Measurements from ENCODE around the gene ZRANB2. TPM values are rescaled to one million over a fixed set of nuclear protein-coding genes. Genes with fewer than 3 reads are reported as not detected.

The ZRANB2 gene
- total and polyA plus RNA-seq, 10 of the 15 experiments (the other 5 are each of a cell fraction or from before 2014, with no cell fraction given) = 68.4 to 189 (median 138) TPM

DNA sequence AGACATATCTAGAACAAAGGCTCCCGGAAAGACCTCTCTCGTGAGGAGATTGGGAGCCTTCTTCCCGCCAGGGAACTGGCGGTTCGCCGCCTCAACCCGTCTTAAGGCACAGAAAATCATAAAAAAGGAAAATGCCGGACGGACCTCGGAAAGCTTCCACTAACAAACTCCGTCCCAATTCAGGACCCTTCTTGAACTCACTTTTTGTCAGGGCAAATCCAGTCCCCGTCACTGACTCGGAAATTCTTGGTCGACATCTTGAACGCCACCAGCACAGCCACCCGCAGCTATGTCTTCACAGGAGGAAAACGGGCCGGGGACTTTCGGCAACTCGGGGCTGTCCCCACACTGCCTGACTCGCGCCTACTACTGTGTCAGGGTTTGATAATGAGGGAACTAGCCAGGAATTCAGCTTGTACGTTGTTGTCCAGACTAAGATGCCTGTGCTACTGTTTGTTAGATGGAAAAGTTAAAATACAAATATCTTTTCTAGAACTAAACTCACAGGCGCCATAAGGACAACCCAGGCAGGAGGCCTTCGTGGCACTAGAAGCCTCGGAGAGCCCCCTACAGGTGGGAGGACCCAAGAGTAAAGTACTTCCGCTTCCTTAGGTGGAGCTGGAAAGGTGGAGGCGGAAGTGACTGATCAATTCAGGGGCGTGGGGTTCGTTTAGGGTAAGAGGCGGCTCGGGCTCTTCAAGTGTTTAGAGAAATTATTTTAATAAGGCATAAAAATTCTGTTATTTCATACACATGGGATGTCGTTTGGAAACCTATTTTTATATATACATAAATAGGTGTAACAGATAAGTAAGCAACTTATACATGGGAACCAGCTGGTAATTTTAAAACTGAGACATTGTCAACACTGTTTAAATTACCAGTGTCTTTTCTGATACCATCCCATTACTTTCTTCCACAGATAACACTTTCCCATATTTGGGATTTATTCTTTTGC lies at the start of gene ZRANB2 (continued):
- TF ChIP-seq YY1 (IDR thresholded peaks at IDR 0.05; ENCODE audit: low read depth, low read length) = peak; percentile 93
- TF ChIP-seq GATAD2B (conservative IDR thresholded peaks at IDR 0.05; ENCODE audit: low read depth) = no peak
- TF ChIP-seq CHD1 (IDR thresholded peaks at IDR 0.05; ENCODE audit: low read depth, low read length) = 0 out of 2 replicates have a peak, but pooled peaks have one; percentile 70
- TF ChIP-seq NR2C2 (IDR thresholded peaks at IDR 0.05; ENCODE audit: borderline replicate concordance, control insufficient read depth, insufficient read length, low read depth) = no peak
- TF ChIP-seq, protein P1, sequence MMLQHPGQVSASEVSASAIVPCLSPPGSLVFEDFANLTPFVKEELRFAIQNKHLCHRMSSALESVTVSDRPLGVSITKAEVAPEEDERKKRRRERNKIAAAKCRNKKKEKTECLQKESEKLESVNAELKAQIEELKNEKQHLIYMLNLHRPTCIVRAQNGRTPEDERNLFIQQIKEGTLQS (IDR thresholded peaks at IDR 0.05; ENCODE audit: borderline replicate concordance, extremely low read depth, low read depth, low read length) = no peak
- TF ChIP-seq, protein P2, sequence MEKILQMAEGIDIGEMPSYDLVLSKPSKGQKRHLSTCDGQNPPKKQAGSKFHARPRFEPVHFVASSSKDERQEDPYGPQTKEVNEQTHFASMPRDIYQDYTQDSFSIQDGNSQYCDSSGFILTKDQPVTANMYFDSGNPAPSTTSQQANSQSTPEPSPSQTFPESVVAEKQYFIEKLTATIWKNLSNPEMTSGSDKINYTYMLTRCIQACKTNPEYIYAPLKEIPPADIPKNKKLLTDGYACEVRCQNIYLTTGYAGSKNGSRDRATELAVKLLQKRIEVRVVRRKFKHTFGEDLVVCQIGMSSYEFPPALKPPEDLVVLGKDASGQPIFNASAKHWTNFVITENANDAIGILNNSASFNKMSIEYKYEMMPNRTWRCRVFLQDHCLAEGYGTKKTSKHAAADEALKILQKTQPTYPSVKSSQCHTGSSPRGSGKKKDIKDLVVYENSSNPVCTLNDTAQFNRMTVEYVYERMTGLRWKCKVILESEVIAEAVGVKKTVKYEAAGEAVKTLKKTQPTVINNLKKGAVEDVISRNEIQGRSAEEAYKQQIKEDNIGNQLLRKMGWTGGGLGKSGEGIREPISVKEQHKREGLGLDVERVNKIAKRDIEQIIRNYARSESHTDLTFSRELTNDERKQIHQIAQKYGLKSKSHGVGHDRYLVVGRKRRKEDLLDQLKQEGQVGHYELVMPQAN (conservative IDR thresholded peaks at IDR 0.05) = peak; percentile 60; the same call in 1 of the 2 replicates
- TF ChIP-seq BACH1 (IDR thresholded peaks at IDR 0.05; ENCODE audit: borderline replicate concordance) = 0 out of 2 replicates have a peak, but pooled peaks have one; percentile 50
- no peak for TF ChIP-seq BCL11A (IDR thresholded peaks at IDR 0.05; ENCODE audit: low read depth, low read length)
- no peak for TF ChIP-seq SREBF2 (IDR thresholded peaks at IDR 0.05; ENCODE audit: low read length)
- peak; percentile 91; the same call in 1 of the 2 replicates for TF ChIP-seq SMAD5 (IDR thresholded peaks at IDR 0.05; ENCODE audit: low read depth)
- TF ChIP-seq CBFB (IDR thresholded peaks at IDR 0.05; ENCODE audit: low read depth) = no peak; the same call in 1 of the 2 replicates
- TF ChIP-seq HCFC1 (IDR thresholded peaks at IDR 0.05; ENCODE audit: low read length) = peak; percentile 65
- TF ChIP-seq, protein P3, sequence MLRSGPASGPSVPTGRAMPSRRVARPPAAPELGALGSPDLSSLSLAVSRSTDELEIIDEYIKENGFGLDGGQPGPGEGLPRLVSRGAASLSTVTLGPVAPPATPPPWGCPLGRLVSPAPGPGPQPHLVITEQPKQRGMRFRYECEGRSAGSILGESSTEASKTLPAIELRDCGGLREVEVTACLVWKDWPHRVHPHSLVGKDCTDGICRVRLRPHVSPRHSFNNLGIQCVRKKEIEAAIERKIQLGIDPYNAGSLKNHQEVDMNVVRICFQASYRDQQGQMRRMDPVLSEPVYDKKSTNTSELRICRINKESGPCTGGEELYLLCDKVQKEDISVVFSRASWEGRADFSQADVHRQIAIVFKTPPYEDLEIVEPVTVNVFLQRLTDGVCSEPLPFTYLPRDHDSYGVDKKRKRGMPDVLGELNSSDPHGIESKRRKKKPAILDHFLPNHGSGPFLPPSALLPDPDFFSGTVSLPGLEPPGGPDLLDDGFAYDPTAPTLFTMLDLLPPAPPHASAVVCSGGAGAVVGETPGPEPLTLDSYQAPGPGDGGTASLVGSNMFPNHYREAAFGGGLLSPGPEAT (IDR thresholded peaks at IDR 0.05; ENCODE audit: low read depth) = peak; percentile 89
- TF ChIP-seq SMARCA5 (IDR thresholded peaks at IDR 0.05) = no peak
- peak; percentile 94 for TF ChIP-seq NBN (IDR thresholded peaks at IDR 0.05)
- TF ChIP-seq NFYB (IDR thresholded peaks at IDR 0.05; ENCODE audit: insufficient read depth, low read depth, low read length) = no peak
- TF ChIP-seq RBBP5 (conservative IDR thresholded peaks at IDR 0.05) = no peak
- no peak for TF ChIP-seq SREBF1 (IDR thresholded peaks at IDR 0.05; ENCODE audit: low read length)
- TF ChIP-seq, protein P4, sequence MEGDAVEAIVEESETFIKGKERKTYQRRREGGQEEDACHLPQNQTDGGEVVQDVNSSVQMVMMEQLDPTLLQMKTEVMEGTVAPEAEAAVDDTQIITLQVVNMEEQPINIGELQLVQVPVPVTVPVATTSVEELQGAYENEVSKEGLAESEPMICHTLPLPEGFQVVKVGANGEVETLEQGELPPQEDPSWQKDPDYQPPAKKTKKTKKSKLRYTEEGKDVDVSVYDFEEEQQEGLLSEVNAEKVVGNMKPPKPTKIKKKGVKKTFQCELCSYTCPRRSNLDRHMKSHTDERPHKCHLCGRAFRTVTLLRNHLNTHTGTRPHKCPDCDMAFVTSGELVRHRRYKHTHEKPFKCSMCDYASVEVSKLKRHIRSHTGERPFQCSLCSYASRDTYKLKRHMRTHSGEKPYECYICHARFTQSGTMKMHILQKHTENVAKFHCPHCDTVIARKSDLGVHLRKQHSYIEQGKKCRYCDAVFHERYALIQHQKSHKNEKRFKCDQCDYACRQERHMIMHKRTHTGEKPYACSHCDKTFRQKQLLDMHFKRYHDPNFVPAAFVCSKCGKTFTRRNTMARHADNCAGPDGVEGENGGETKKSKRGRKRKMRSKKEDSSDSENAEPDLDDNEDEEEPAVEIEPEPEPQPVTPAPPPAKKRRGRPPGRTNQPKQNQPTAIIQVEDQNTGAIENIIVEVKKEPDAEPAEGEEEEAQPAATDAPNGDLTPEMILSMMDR (IDR thresholded peaks at IDR 0.05 in 2 of 3, conservative IDR thresholded peaks at IDR 0.05 in 1 of 3; ENCODE audit: control insufficient read depth in 2 of 3, extremely low read depth in 1 of 3, insufficient read depth in 1 of 3, low read depth in 3 of 3, low read length in 3 of 3) = peak; percentile 54 to 64 (median 61)
- TF ChIP-seq ZNF217 (IDR thresholded peaks at IDR 0.05) = no peak
- TF ChIP-seq, protein P5, sequence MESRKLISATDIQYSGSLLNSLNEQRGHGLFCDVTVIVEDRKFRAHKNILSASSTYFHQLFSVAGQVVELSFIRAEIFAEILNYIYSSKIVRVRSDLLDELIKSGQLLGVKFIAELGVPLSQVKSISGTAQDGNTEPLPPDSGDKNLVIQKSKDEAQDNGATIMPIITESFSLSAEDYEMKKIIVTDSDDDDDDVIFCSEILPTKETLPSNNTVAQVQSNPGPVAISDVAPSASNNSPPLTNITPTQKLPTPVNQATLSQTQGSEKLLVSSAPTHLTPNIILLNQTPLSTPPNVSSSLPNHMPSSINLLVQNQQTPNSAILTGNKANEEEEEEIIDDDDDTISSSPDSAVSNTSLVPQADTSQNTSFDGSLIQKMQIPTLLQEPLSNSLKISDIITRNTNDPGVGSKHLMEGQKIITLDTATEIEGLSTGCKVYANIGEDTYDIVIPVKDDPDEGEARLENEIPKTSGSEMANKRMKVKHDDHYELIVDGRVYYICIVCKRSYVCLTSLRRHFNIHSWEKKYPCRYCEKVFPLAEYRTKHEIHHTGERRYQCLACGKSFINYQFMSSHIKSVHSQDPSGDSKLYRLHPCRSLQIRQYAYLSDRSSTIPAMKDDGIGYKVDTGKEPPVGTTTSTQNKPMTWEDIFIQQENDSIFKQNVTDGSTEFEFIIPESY (IDR thresholded peaks at IDR 0.05) = no peak; the same call in 1 of the 2 replicates
- peak; percentile 65 for TF ChIP-seq MYC (IDR thresholded peaks at IDR 0.05; ENCODE audit: insufficient read depth, insufficient read length, insufficient replicate concordance, low read length, severe bottlenecking)

Measured in GM12878 (cell line).